HG03571 (cell line): ENCODE results near the gene CHCHD6.

Experiments used
- ATAC-seq: cut with Tn5 transposase; IDR thresholded peaks from one replicate; pipeline ENCODE4 v1.9.1; 2021; ENCODE audit not compliant: unreplicated experiment

The CHCHD6 gene

GRCh38 chr3:126742057-126742456 is 38.0 kb downstream of the CHCHD6 start:
- no peak for ATAC-seq

- ATAC-seq = no peak
Measured at GRCh38 chr3:126743350-126743749, 39.3 kb downstream of the CHCHD6 start.

DNA sequence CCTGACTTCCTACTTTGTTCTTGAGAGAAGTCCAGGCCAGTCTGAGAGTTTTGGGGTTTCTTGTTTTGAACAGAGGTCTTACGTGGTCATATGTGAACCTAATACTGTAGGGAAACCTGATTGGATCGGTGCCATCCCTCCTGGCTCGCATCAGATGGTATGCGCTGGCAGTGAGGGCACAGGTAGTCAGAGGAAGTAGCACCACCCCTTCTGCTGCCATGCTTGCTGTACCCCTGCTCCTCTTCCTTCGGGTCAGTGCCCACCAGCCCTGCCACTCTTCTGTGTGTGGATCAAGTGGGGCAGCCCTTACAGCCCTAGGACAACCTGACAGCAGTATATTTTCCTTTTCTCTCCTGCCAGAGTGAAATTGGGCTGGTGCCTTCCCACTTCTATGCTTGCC is 39.7 kb downstream of the CHCHD6 start:
- no peak for ATAC-seq

GRCh38 chr3:126745760-126746394 is 41.8 kb downstream of the CHCHD6 start:
- no peak for ATAC-seq

DNA sequence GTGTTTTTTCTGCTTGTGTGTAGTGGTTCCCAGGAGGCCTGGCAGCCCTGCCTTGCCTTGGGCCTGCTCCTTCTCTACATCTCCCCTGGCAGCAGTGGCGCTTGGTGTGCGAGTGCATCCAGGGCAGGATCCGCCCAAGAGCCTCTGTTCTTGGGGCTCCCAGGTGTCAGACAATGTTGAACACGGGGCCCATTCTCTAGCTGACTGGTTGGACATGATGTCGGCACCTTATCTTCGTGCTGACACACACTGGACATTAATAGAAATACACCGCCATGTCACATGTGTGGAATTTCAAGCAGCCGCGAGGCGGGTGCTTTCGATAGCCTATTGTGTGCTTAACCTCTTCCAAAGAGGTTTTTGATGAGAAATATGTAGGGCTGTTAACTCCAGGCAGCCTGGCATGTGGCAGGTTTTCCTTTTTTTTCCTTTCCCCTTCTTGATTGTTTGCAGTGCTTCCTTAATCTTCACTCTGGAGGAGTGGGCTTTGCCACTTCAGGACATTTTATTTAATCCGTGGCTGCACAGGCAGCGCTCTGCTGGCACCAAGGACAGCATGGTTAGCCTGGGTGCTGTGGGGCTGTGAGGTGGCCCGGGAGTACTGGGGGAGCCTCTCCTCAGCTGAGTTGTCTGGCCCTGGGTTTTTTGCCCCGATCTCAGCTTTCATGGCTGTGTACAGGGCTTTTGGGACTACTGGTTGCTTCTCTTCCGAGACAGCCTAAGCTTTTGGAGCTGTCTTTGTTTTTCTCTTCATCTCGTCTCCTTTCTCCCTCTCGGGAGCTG is 42.5 kb downstream of the CHCHD6 start:
- no peak for ATAC-seq

GRCh38 chr3:126747768-126748167 is 43.7 kb downstream of the CHCHD6 start:
- ATAC-seq = no peak

DNA sequence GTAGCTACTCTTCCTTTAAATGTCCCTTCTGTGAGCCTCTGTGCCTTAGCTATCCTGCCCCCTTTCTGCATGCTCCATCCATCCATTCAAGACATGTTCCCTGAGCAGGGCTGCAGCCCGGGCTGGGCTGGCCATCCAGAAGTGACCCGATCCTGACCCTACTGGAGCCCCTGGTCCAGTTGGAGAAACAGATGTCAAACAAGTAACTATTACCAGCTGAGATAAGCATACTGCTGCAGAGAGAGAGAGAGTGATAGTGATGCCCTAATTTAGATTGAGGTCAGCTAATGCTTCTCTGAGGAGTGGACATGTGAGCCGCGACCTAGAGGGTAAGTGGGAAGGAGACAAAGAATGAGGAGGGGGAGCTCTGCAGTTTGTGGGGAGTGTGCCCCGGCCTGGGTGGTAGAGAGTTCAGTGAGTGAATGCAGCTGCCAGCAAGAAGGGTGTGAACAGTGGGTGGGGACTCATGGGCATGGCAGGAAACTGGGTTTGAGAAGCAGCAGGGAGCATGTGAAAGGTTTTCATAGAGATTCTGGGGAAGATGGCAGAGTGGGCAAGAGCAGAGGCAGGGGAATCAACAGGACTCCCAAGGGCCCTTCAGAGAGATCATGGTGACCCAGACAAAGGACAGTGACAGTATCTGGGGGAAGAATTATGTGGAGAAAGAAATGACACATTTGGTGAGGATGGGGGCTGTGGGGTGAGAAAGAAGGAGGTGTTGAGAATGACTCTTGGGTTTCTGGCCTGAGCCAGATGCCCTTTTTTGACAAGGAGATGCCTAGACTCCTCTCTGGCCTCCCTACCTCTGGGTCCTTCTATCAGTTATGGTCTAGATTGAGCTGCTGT is 44.9 kb downstream of the CHCHD6 start:
- ATAC-seq = no peak

- no peak for ATAC-seq
Measured at GRCh38 chr3:126749547-126749875, 45.5 kb downstream of the CHCHD6 start.

- no peak for ATAC-seq
Measured at GRCh38 chr3:126749931-126750755, 46.1 kb downstream of the CHCHD6 start.

DNA sequence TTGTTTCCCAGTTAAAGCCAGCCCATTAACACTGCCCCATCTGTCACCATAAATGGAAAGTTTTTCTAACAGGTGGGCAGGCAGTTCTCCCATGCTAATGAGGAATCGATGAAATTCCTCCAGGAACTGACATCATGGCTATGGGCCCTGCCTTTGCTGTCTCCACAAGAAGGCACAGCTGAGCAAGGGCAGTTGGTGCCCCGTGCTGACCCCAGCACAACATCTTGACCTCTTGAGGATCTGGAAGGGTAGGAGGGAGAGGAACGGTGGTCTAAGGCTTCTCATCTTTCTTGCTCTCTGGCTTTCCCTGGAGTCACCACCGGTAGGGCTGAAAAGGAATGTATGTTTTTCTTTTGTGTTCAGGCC is 46.7 kb downstream of the CHCHD6 start:
- ATAC-seq = no peak

GRCh38 chr3:126751611-126752302 is 47.7 kb downstream of the CHCHD6 start:
- ATAC-seq = no peak

DNA sequence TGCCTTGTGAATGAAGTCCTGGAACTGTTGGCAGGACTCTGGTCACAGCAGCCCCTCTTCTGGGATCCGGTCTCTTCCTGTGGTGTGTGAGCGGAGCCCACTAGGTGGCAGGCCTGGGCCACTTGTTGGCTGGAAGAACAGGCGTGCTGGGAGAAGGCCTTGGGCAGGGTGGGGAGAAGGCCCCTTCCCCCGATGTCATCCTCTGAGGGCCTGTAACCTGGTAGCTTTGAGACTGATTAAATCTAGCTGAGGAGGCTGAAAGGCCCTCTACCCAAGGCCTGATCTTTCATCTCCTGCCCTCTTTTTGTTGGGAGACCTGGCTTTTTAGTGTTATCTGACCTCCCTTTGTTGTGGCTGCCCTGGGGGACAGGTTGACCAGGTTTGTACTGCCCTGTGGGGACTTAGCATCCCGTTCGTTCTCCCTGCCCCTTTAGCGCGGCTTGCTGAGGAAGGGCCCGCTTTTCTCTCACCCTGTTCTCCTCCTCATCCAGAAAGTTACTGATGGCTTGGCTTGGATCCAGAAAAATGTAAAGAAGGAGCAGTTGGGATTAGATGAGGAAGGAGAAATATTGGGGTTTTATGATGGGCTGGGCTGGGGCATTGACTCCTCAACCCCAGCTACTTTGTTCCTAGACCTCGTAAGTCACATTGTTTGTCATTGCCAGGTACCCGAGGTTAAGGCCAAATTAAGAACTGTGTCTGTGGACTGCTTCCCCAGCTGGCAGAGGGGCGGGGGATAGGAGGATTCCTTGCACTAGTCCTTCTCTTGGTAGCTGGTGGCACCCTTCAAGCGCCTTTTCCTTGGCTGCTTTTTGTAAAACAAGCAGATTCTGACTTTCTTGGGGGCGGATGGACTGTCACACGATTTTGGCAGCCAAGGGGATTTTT is 48.5 kb downstream of the CHCHD6 start:
- no peak for ATAC-seq

- ATAC-seq = no peak
Measured at GRCh38 chr3:126753191-126754160, 49.4 kb downstream of the CHCHD6 start.

GRCh38 chr3:126755866-126756265 is 51.8 kb downstream of the CHCHD6 start:
- ATAC-seq = no peak

- no peak for ATAC-seq
Measured at GRCh38 chr3:126758026-126758425, 54.0 kb downstream of the CHCHD6 start.

- no peak for ATAC-seq
Measured at GRCh38 chr3:126758882-126759281, 54.8 kb downstream of the CHCHD6 start.

- ATAC-seq = no peak
Measured at GRCh38 chr3:126760541-126760940, 56.5 kb downstream of the CHCHD6 start.

- ATAC-seq = no peak
Measured at GRCh38 chr3:126763035-126763434, 59.0 kb downstream of the CHCHD6 start.
